Lung (tissue), 12 donors: ENCODE measurements around the gene CYP19A1. TPM values are rescaled to one million over a fixed set of nuclear protein-coding genes. Genes with fewer than 3 reads are reported as not detected.

Experiments
- ATAC-seq: fragments of 200-7000 bp; cut with Tn5 transposase; one replicate; pipeline ENCODE4 v1.9.1; 2020; ENCODE audit warnings: moderate number of reproducible peaks; ENCODE audit not compliant: insufficient read depth, low FRiP score
- DNase-seq, 3 donors: peaks; one replicate each; pipeline ENCODE4 v3.0.0-alpha.2; 2013 to 2017
- H3K27ac ChIP-seq, 2 donors: one replicate each; pipeline ENCODE4 v1.5.1; 2013; ENCODE audit warnings: mild to moderate bottlenecking in 2 of 2, moderate library complexity in 2 of 2, control low read depth in 1 of 2, inconsistent platforms in 1 of 2, low read depth in 1 of 2, low read length in 1 of 2
- H3K27me3 ChIP-seq, 3 donors: one replicate each; pipeline ENCODE4 v1.5.1; 2013; ENCODE audit warnings: low read length in 2 of 3; ENCODE audit not compliant: control insufficient read depth in 3 of 3, insufficient read depth in 3 of 3
- H3K36me3 ChIP-seq, 4 donors: one replicate each; pipeline ENCODE4 v1.5.1; 2013; ENCODE audit warnings: low read length in 4 of 4, mild to moderate bottlenecking in 1 of 4, moderate library complexity in 1 of 4; ENCODE audit not compliant: control insufficient read depth in 4 of 4, insufficient read depth in 4 of 4
- H3K4me1 ChIP-seq, 5 donors: one replicate each; pipeline ENCODE4 v1.5.1; 2013; ENCODE audit warnings: low read length in 5 of 5, mild to moderate bottlenecking in 2 of 5, moderate library complexity in 1 of 5; ENCODE audit not compliant: control insufficient read depth in 5 of 5, insufficient read depth in 5 of 5
- H3K4me3 ChIP-seq: one replicate; pipeline ENCODE4 v1.5.1; 2013; ENCODE audit warnings: mild to moderate bottlenecking, control low read depth, moderate library complexity
- H3K9ac ChIP-seq, 2 donors: one replicate each; pipeline ENCODE4 v1.5.1; 2013; ENCODE audit warnings: low read length in 2 of 2, control low read depth in 1 of 2; ENCODE audit not compliant: insufficient read depth in 1 of 2
- H3K9me3 ChIP-seq, 4 donors: one replicate each; pipeline ENCODE4 v1.5.1; 2013; ENCODE audit warnings: low read length in 3 of 4, mild to moderate bottlenecking in 1 of 4, moderate library complexity in 1 of 4; ENCODE audit not compliant: control insufficient read depth in 4 of 4, insufficient read depth in 3 of 4
- CTCF ChIP-seq: IDR thresholded peaks from 2 replicates; pipeline ENCODE4 v1.5.1; 2012; ENCODE audit warnings: mild to moderate bottlenecking; ENCODE audit errors: control extremely low read depth, extremely low read depth
- WGBS, 2 donors: extraction: QIAGEN DNeasy Blood & Tissue Kit; methylation state at CpG; one replicate each; pipeline ENCODE4 v1.1.7; 2013; 5-methylcytosine and 5-hydroxymethylcytosine counted together
- polyA plus RNA-seq, 2 donors: library from polyadenylated mRNA; stranded (reverse); fragments of 200-250 nt; gene quantifications; one replicate each; pipeline ENCODE4 v1.2.1, GENCODE V29; 2013
- total RNA-seq, 2 donors: library from RNA; depleted of rRNA in 1 of 2; stranded (reverse); fragments of >200 nt in 1 of 2; gene quantifications; one replicate each; pipeline ENCODE4 v1.2.1, GENCODE V29; 2014 to 2021
- donor health status: control.
- donor health status: control.
- donor health status: Bipolar disorder and iron deficiency.
- donor health status: healthy.
- donor health status: DM: yes; HTN: yes; CAD: no.

Gene CYP19A1
- total and polyA plus RNA-seq, 4 donors: 0.37 to 9.6 (median 2.4) TPM

DNA sequence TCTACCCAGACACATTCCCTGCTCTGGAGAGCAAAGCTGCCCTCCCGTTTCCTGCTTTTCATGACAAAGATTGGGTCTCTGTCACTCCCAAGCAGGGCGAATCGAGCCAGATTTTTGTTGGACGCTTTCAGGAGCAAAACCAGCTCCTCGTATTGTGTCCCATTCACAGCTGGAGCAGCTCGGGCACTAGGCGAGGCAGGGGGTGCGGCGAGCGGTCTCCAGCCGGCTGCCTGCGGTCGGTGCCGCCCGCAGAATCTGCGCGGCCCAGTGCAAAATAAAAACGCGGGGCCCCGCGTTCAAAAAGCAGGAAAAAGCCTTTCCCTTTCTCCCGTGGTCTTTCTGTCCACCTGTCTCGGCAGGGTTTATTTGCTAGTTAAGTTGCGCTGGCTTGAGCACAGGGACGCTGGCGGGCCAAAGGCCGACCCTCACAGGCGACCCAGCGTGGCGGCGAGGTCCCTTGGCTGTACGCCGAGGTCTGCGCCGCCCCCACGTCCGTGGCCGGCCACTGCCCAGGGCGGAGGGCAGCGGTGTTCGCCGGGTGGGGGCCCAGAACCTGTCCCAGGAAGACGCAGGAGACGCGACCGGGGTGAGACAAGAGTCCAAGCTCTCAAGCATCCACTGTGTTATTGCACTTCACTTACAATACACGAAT, 71.2 kb downstream of the CYP19A1 start:
- 1 to 2% methylated on average over 47 of the region's 47 CpGs for WGBS, 2 donors
- Histone ChIP-seq H3K27me3 (peaks cover 0 to 11% (median 8%) of the 10 kb centered on the region in 3 donors), H3K9ac (no peak overlapping the region), H3K27ac (no peak overlapping the region), H3K4me1 (peaks cover 0 to 13% (median 5%) of the 10 kb centered on the region in 5 donors), H3K36me3 (no peaks in the 10 kb centered on the region), H3K9me3 (peaks cover 0 to 2% (median 0%) of the 10 kb centered on the region in 4 donors), H3K4me3 (peak overlapping the region; percentile 30)
- DNase-seq: peak; percentile 29 to 38 (median 30)
- TF ChIP-seq CTCF: no peak
- ATAC-seq: no peak

DNA sequence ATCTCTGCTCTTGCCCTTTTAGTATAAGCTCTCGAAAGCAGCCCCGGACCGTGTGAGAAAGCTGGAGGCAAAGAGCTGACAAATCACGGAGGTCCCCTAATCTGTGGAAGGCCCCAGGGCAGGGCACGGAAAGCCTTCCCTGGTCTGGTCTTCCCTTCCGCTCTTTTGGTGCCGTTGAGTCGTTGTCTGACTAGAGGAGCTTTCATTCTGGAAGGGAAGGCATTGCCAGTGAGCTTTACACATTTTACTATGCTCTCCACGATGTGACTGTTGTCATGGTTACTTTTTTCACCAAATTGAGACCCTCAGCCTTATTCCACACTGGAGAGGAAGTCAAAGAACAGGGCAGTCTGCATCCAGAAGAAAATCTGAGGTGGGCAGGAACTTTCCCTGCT, 71.7 kb downstream of the CYP19A1 start:
- 47 to 53% methylated on average over 9 of the region's 9 CpGs for WGBS, 2 donors
- peaks cover 0 to 11% (median 8%) of the 10 kb centered on the region in 3 donors for H3K27me3 ChIP-seq
- H3K27ac ChIP-seq: no peak overlapping the region
- H3K36me3 ChIP-seq: no peaks in the 10 kb centered on the region
- no peak for TF ChIP-seq CTCF
- no peak for ATAC-seq
- no peak overlapping the region for H3K9ac ChIP-seq
- H3K4me3 ChIP-seq: no peak overlapping the region
- no peak for DNase-seq
- peaks cover 0 to 13% (median 5%) of the 10 kb centered on the region in 5 donors for H3K4me1 ChIP-seq
- peaks cover 0 to 2% (median 0%) of the 10 kb centered on the region in 4 donors for H3K9me3 ChIP-seq

GRCh38 chr15:51265037-51265555, 73.3 kb downstream of the CYP19A1 start:
- H3K9me3 ChIP-seq: peaks cover 0 to 2% (median 0%) of the 10 kb centered on the region in 4 donors
- no peaks in the 10 kb centered on the region for H3K36me3 ChIP-seq
- no peak for TF ChIP-seq CTCF
- no peak overlapping the region for H3K9ac ChIP-seq
- DNase-seq: no peak
- H3K4me1 ChIP-seq: peaks cover 0 to 13% (median 5%) of the 10 kb centered on the region in 5 donors
- peaks cover 0 to 11% (median 6%) of the 10 kb centered on the region in 3 donors for H3K27me3 ChIP-seq
- no peak overlapping the region for H3K27ac ChIP-seq
- no peak for ATAC-seq
- no peak overlapping the region for H3K4me3 ChIP-seq
- WGBS, 2 donors: 87 to 91% methylated on average over 5 of the region's 5 CpGs
